T47D (cell line): ENCODE results near the gene LMBRD1.

Source experiments
- DNase-seq, 2 experiments: peaks; one replicate each; pipeline versions ENCODE4 v3.0.0 to v3.0.0-alpha.2; 2011 to 2012; ENCODE audit warnings: low read depth in 1 of 2, low spot score in 1 of 2
- JUND ChIP-seq: IDR thresholded peaks from 2 replicates; pipeline ENCODE4 v1.6.1; 2012; ENCODE audit warnings: low read depth
- in situ Hi-C: cut with HindIII; loops from 2 replicates; pipeline ENCODE4 v1.10.0; 2016; ENCODE audit warnings: low sequenced_read_pairs, low pct_unique_long_range_greater_than_20kb

The LMBRD1 gene

DNA sequence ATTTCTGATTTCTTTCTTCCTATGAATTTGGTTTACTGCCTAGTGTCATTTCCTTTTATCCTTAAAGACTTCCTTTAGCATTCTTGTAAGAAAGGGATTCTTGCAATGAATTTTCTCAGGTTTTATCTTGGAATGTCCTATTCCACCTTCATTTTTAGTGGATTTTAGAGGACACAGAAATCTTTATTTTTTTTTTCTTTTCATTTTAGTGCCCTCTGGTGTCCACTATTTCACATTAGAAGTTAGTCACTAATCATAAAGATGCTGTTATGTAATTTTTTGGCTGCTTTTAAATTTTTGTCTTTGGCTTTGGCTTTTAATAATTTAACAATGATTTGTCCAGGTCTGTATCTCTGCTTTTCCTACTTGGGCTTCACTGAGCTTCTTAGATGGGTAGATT, 28.1 kb downstream of the LMBRD1 start:
- DNase-seq: no peak
- no peak for TF ChIP-seq JUND
- in situ Hi-C loops: no loop called here

DNA sequence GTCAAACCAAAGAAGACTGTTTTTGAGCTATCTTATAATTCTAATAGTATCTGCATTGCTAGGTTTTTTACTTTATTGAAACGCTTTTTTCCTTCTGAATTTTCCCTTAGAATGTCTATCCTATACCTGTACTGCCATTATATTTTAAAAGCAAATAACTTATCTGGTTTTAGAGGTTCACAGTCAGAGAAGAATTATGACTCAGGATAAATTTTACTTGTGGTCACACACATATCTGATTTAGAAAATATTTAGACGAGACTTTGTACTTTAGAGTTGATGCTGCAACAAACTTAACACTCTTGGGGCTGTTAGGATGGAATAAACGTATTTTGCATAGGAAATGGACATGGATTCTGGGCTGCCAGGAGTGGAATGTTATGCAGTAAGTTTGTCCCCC, 33.0 kb downstream of the LMBRD1 start:
- TF ChIP-seq JUND: no peak
- in situ Hi-C loops: no loop called here
- no peak for DNase-seq

DNA sequence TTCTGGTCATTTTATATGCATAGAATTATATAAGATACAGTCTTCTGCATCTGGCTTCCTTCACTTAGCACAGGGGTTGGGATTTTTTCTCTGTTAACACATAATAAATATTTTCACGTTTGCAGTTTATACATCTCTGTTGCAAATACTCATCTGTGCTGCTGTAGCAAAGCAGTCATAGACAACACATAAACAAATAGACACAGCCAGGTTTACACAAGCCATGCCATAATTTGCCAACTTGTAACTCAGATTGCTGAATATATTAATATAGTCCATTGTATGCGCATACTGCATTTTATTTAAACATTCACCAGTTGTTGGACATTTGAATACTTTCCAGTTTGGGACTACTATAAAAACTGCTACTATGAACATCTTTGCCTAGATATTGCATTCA, 35.0 kb downstream of the LMBRD1 start:
- no peak for DNase-seq
- no peak for TF ChIP-seq JUND

DNA sequence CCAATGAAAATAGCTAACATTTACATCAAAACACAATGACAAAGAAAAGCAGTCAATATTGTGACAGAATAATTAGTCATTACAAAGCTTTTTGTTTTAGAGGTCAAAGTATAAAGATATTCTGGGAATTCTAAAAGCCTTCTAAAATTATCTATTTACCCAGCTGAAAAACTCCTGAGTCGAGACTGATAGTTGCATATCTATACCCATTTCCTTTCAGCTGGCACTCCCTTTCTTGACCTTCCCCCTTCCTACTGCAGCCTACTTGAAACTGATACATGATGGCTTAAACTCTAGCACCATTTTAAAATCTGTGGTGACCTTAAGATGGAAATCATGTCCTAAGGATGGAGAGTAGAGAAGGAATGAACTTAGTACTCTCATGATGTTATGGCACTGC, 38.6 kb downstream of the LMBRD1 start:
- DNase-seq: no peak
- no peak for TF ChIP-seq JUND
- in situ Hi-C loops: no loop called here

More for the DNA sequence above, 35.0 kb downstream of the LMBRD1 start:
- in situ Hi-C loops: no loop called here

DNA sequence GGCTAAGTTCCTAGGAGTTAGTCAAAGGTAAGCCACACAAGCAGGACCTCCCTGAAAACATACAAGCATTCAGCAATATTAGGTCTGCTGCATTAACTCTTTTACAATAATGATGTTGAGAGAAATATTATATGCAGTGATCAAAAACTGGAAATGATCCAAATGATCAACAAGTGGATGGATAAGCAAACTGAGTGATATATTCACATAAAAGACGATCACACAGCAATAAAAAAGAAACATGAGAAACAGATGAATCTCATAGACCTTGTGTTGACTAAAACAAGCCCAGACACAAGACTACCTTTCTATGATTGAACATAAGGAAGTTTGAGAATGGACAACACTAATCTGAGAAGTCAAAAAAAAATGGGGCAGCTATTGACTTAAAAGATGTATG, 39.9 kb downstream of the LMBRD1 start:
- no peak for TF ChIP-seq JUND
- DNase-seq: no peak
- in situ Hi-C loops: no loop called here

DNA sequence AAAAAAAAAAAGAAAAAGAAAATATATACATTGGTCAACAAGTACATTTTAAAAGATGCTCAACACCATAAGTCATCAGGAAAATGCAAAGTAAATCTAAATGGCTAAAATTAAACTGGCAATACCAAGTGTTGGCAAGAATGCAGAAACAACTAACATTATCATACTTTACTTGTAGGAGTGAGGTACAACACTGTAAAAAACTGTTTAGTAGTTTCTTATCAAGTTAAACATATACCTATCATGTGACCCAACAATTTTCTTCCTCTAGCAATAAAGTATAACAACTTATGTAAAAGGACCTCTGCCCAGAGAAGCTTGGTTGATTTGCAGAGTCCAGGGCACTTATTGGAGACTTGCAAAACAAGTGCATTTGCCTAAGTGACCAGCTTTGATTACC, 40.4 kb downstream of the LMBRD1 start:
- in situ Hi-C loops: no loop called here
- no peak for DNase-seq
- no peak for TF ChIP-seq JUND

DNA sequence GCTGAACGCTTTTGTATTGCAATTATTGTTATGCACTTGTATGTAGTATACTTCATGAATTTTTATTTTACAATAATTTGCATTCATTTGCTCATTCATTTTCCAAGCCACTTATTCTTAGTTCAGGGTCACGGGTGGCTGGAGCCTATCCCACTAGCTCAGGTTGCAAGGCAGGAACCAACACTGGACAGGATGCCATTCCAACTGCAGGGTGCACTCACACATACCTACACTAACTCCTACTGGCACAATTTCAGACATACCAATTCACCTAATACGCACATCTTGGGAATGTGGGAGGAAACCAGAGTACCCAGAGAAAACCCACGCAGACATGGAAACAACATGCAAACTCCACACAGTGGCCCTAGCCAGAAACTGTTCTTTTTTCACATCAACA, 61.8 kb downstream of the LMBRD1 start:
- no peak for DNase-seq
- in situ Hi-C loops: no loop called here
- no peak for TF ChIP-seq JUND

DNA sequence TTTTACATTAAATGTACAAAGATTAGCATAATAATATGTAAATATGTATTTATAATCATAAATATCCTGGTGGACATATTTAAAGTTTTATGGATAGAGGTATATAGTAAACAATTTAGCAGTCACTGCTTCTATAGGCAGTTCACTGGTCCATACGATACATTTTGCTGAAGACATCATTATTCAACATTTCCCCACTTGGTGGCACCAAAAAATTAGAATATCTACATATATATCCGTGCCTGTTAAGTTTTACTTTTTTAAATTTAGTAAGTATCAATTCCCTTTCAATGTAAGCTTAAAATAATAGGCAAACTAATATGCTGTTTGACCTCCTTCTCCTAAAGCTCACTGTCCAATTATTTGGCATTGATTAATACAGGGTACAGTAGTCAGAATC, 64.2 kb downstream of the LMBRD1 start:
- in situ Hi-C loops: no loop called here
- DNase-seq: peak in 1 of 2 experiments; percentile 31
- TF ChIP-seq JUND: no peak

DNA sequence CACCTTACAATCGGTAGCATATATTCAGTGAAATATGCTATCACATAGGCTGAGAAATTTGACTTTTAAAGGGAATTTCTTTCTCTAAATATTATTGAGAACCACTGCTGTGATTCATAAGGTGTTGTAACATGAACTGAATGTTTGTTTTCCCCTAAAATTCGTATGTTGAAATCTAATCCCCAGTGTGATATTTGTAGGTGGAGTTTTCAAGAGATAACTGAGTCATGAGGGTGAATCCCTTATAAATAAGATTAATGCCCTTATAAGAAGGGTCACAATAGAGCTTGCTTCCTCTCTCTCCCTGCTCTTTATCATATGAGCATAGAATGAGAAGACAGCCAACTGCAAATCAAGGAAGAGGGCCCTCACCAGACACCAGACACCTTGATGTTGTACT, 64.8 kb downstream of the LMBRD1 start:
- DNase-seq: no peak
- TF ChIP-seq JUND: no peak
- in situ Hi-C loops: no loop called here

DNA sequence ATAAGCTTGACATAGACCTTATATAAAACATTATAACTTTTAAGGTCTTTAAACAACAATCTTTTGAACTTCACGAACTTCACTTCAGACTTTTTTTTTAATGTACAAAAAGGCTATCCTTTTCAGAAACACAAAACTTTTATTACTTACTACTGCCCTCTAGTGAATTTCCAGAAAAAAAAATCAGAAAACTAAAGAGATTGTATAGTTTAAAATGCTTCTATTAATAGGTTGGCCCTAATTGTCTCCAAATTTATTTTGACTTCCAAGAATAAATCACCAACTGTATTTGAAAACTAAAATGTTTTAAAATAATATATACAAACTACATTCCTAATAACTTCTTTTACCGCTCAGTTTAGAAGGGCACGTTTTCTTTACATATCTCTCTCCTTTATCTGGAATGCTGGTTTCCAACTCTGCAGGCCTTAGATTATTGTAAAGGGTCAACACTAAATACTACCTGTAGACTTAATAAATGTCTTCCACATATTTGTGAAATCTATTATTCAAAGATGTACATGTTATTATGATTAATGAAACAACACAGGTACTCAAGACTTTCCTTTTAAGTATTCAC, 66.8 kb downstream of the LMBRD1 start:
- in situ Hi-C loops: no loop called here
- peak in 1 of 2 experiments; percentile 15 for DNase-seq
- TF ChIP-seq JUND: no peak

DNA sequence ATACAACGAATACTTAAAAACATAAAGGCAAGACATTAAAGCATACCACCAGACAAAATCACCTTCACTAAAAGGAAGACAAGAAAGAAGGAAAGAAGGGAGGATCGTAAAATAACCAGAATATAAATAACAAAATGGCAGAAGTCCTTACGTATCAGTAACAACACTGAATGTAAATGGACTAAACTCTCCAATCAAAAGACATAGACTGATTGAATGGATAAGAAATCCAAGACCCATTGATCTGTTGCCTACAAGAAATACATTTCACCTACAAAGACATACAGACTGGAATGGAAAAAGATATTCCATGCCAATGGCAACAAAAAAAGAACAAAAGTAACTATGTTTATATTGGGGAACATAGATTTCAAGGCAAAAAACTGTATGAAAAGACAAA, 74.1 kb downstream of the LMBRD1 start:
- no peak for TF ChIP-seq JUND
- in situ Hi-C loops: no loop called here

DNA sequence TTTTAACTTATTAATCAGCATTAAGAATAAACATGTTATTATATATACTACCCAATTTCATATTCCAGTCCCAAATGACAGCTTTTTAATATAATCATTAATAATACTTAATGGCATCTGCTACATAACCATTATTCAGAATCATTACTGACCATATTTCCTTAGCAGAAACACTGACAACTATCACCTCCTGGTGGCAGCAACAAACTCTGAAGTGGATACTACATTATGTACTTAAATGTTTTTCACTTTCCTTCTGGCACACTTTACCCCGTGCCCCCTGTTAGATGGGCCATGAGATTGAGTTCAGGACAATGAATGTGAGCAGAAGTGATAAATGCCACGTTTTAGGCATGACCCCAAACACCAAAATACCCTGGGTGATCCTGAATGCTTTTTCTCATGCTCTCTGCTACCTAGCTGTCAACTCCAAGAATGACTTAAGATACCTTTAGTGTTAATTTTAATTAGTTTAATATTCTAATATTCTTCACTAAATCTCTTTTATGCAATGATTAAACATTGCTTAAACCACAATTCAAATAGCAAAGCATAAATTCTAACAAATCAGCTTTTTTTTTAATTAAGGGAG, 77.1 kb downstream of the LMBRD1 start:
- in situ Hi-C loops: no loop called here
- no peak for TF ChIP-seq JUND
- peak; percentile 12 to 52 for DNase-seq

More for the DNA sequence above, 74.1 kb downstream of the LMBRD1 start:
- no peak for DNase-seq

DNA sequence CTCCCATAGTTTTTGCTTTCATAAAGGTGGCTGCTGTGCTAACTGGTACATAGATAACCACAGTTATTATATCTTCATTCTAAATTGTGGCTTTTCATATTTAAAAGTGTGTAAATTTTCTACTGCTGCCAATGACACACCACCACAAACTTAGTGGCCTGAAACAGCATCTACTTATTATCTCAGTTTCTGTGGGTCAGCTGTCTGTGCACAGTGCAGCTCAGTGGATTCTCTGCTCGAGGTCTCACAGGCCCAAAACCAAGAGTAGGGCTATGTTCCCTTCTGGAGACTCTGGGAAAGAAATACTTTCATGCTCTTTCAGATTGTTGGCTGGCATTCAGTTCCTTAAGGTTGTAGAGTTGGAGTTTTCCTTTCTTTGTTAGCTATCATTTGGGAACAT, 90.1 kb downstream of the LMBRD1 start:
- no peak for TF ChIP-seq JUND
- no peak for DNase-seq
- in situ Hi-C loops: no loop called here

DNA sequence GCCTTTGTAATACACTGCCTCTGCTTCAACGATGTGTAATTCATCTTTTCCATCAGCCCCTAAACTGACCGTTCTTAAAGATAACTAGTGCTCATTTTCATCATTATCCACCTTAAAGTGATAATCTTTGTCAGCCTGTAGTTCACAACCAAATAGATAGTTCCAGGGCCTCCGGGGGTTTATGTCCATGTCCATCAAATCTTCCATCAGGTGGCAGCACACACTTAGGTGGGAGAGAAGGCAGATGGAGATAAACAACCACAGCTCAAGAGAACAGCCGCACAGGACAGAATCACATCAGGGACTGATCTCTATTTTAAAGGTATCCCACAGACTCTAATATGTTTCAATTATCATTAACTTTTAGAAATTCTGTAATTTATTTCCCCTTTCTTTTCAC, 90.9 kb downstream of the LMBRD1 start:
- DNase-seq: no peak
- no peak for TF ChIP-seq JUND
- in situ Hi-C loops: no loop called here
